ENCODE measurements around the gene GGTLC2.
"Not testable (repeated sequence)": the region's sequence is repeated elsewhere in the genome, so short reads cannot be mapped to it uniquely, and the experiment has no call there.

Gene GGTLC2

GRCh38 chr22:22644314-22644713, at the start of gene GGTLC2:
Gene GGTLC2 (plus strand): TSS chr22:22644614. CDS start chr22:22646346, 1,732 bp downstream.
- not testable (repeated sequence) for H3K4me1 Mint-ChIP-seq; ATAC-seq (ENCODE audit: low read depth); H3K9me3 Mint-ChIP-seq; H3K27ac Mint-ChIP-seq; H3K4me3 Mint-ChIP-seq; DNase-seq (ENCODE audit: low spot score in 2 of 2); H3K27me3 Mint-ChIP-seq; H3K36me3 Mint-ChIP-seq

DNA sequence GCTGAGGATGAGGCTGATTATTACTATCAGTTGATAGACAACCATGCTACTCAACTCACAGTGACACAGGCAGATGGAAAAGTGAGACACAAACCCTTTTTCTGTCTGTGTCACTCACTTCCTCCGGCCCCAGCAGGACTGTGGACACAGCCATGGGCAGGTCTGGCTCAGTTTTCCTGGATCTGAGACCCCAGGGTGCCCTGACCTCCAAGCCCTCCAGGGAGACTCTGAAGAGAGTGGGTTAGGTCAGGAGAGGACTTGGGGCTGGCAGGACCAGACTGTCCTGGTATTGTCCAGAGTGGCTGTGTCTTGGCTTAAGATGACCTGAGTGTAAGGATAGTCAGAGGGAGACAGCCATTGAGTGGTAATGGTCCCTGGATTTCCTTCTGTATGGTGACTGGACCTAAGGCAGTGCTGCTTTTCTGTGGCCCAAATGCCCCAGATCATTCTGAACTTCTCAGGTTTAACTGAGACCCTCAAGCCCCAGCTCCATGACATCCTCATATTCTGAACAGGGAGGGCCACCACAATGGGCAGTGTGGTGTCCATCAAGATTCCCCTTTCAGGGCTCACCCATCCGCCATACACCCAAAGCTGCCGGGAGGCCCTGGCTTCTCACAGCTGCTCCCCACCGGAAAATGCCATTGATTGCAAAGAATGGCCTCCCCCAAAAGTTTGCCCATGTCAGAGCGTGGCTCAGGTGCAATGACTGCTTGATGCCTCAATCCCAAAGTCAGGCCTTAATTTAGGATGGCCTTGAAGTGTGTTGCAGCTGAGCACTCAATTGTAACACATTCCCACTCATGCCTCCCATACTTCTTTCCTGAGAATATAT, 49.2 kb upstream of the GGTLC2 start:
- peaks cover 13% of the 10 kb centered on the region for H3K4me1 Mint-ChIP-seq
- no peaks in the 10 kb centered on the region for H3K27me3 Mint-ChIP-seq
- DNase-seq (ENCODE audit: low spot score in 2 of 2) (no peak), ATAC-seq (ENCODE audit: low read depth) (no peak)
- H3K4me3 Mint-ChIP-seq = no peak overlapping the region
- H3K36me3 Mint-ChIP-seq = no peaks in the 10 kb centered on the region
- H3K9me3 Mint-ChIP-seq = no peaks in the 10 kb centered on the region
- H3K27ac Mint-ChIP-seq = no peak overlapping the region

GRCh38 chr22:22598144-22598543, 46.3 kb upstream of the GGTLC2 start:
- peaks cover 2% of the 10 kb centered on the region for H3K9me3 Mint-ChIP-seq
- DNase-seq (ENCODE audit: low spot score in 2 of 2) (no peak), ATAC-seq (ENCODE audit: low read depth) (no peak)
- no peaks in the 10 kb centered on the region for H3K27me3 Mint-ChIP-seq
- no peak overlapping the region for H3K4me3 Mint-ChIP-seq
- peaks cover 13% of the 10 kb centered on the region for H3K4me1 Mint-ChIP-seq
- H3K36me3 Mint-ChIP-seq = peaks cover 2% of the 10 kb centered on the region
- H3K27ac Mint-ChIP-seq = no peak overlapping the region

DNA sequence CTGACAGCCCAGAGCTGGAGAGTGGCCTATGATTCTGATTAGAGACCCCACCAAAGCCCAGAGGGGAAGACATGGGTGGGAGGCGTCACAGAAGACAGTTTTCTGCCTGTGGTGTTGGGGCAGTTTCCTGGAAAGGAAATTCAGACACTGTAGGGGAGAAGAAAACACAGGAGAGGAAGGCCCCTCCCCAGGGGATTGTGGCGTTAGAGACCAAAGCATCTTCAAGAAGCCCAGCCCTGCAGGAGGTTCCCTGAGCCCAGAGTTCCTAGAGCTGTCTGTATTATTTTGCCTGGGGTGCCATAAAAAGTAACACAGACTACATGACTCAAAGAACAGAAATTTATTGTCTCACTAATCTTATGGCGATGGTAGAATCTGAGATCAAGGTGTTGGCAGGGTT, 45.2 kb upstream of the GGTLC2 start:
- no peak overlapping the region for H3K4me3 Mint-ChIP-seq
- H3K4me1 Mint-ChIP-seq = peaks cover 11% of the 10 kb centered on the region
- H3K36me3 Mint-ChIP-seq = peaks cover 4% of the 10 kb centered on the region
- peak overlapping the region; percentile 14 for H3K27ac Mint-ChIP-seq
- H3K9me3 Mint-ChIP-seq = peaks cover 2% of the 10 kb centered on the region
- no peak for DNase-seq (ENCODE audit: low spot score in 2 of 2)
- no peak for ATAC-seq (ENCODE audit: low read depth)
- no peaks in the 10 kb centered on the region for H3K27me3 Mint-ChIP-seq

- no peaks in the 10 kb centered on the region for H3K27me3 Mint-ChIP-seq
- H3K4me3 Mint-ChIP-seq = no peak overlapping the region
- no peak overlapping the region for H3K27ac Mint-ChIP-seq
- DNase-seq (ENCODE audit: low spot score in 2 of 2) (no peak), ATAC-seq (ENCODE audit: low read depth) (no peak)
- H3K36me3 Mint-ChIP-seq = peaks cover 4% of the 10 kb centered on the region
- H3K4me1 Mint-ChIP-seq = peaks cover 22% of the 10 kb centered on the region
- peaks cover 2% of the 10 kb centered on the region for H3K9me3 Mint-ChIP-seq
Measured at GRCh38 chr22:22600531-22601261, 43.7 kb upstream of the GGTLC2 start.

GRCh38 chr22:22603470-22603947, 40.9 kb upstream of the GGTLC2 start:
- Mint-ChIP-seq H3K9me3 (peaks cover 2% of the 10 kb centered on the region), H3K4me3 (peak overlapping the region; percentile 14), H3K27me3 (peaks cover 2% of the 10 kb centered on the region), H3K27ac (no peak overlapping the region), H3K36me3 (peaks cover 4% of the 10 kb centered on the region), H3K4me1 (peaks cover 22% of the 10 kb centered on the region)
- ATAC-seq (ENCODE audit: low read depth) (no peak), DNase-seq (ENCODE audit: low spot score in 2 of 2) (no peak)

DNA sequence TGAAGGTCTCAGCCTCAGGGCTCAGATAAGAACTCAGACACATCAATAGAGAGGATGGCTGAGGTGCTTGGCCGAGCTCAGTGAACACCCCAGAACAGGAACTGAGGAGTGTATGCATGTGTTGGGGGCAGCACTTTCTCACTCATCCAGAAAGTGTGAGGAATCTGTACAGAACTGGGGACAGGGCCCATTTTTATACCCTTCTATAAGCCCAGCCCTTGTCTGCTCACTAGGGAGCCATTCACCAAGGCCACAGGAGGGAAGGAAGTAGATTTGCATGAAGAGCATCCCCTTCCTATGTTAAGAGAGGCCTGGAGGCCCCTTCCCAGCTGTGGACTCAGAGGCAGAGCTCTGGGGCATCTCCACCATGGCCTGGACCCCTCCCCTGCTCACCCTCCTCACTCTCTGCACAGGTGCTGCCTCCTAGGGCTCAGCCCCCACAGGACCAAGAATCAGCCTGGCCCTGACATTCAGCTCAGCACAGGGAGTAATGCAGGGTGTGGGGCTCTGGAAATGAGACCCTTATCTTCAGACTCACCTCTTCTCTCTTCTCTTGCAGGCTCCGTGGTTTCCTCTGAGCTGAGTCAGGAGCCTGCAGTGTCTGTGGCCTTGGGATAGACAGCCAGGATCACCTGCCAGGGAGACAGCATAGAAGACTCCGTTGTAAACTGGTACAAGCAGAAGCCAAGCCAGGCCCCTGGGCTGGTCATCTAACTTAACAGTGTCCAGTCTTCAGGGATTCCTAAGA, 39.9 kb upstream of the GGTLC2 start:
- peak overlapping the region; percentile 69 for H3K27ac Mint-ChIP-seq
- no peak for DNase-seq (ENCODE audit: low spot score in 2 of 2)
- ATAC-seq (ENCODE audit: low read depth) = peak; percentile 65
- H3K27me3 Mint-ChIP-seq = peaks cover 3% of the 10 kb centered on the region
- H3K4me3 Mint-ChIP-seq = peak overlapping the region; percentile 21
- H3K9me3 Mint-ChIP-seq = peaks cover 2% of the 10 kb centered on the region
- peaks cover 15% of the 10 kb centered on the region for H3K4me1 Mint-ChIP-seq
- peaks cover 6% of the 10 kb centered on the region for H3K36me3 Mint-ChIP-seq

- peak in 1 of 2 donors; percentile 21 for DNase-seq (ENCODE audit: low spot score in 2 of 2)
- H3K27ac Mint-ChIP-seq = peak overlapping the region; percentile 69
- H3K4me1 Mint-ChIP-seq = peaks cover 15% of the 10 kb centered on the region
- H3K27me3 Mint-ChIP-seq = peaks cover 3% of the 10 kb centered on the region
- peak overlapping the region; percentile 21 for H3K4me3 Mint-ChIP-seq
- H3K36me3 Mint-ChIP-seq = peaks cover 6% of the 10 kb centered on the region
- H3K9me3 Mint-ChIP-seq = peaks cover 2% of the 10 kb centered on the region
- peak; percentile 88 for ATAC-seq (ENCODE audit: low read depth)
Measured at GRCh38 chr22:22605074-22605404, 39.4 kb upstream of the GGTLC2 start.

DNA sequence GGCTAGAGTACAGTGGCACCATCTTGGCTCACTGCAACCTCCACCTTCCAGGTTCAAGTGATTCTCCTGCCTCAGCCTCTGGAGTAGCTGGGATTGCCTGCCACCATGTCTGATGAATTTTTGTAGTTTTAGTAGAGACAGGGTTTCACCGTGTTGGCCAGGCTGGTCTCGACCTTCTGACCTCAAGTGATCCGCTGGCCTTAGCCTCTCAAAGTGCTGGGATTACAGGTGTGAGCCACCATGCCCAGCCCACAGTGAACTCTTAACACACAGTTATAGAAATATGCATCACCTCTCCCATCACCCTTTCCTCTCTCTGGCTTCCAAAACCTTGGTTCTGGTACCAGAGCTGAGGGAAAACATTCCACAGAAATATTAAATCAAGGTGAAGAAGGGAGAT, 36.4 kb upstream of the GGTLC2 start:
- H3K27me3 Mint-ChIP-seq; ATAC-seq (ENCODE audit: low read depth); H3K9me3 Mint-ChIP-seq; H3K27ac Mint-ChIP-seq; H3K36me3 Mint-ChIP-seq; DNase-seq (ENCODE audit: low spot score in 2 of 2); H3K4me3 Mint-ChIP-seq: not testable (repeated sequence)
- H3K4me1 Mint-ChIP-seq = peaks cover 15% of the 10 kb centered on the region

- ATAC-seq (ENCODE audit: low read depth) = no peak
- H3K36me3 Mint-ChIP-seq = peaks cover 2% of the 10 kb centered on the region
- H3K4me1 Mint-ChIP-seq = peaks cover 11% of the 10 kb centered on the region
- H3K27me3 Mint-ChIP-seq = peaks cover 6% of the 10 kb centered on the region
- H3K4me3 Mint-ChIP-seq = no peak overlapping the region
- no peak for DNase-seq (ENCODE audit: low spot score in 2 of 2)
- no peak overlapping the region for H3K27ac Mint-ChIP-seq
- H3K9me3 Mint-ChIP-seq = no peaks in the 10 kb centered on the region
Measured at GRCh38 chr22:22609291-22609690, 35.1 kb upstream of the GGTLC2 start.

GRCh38 chr22:22612516-22612915, 31.9 kb upstream of the GGTLC2 start:
- no peak for DNase-seq (ENCODE audit: low spot score in 2 of 2)
- peaks cover 3% of the 10 kb centered on the region for H3K36me3 Mint-ChIP-seq
- peaks cover 10% of the 10 kb centered on the region for H3K4me1 Mint-ChIP-seq
- H3K9me3 Mint-ChIP-seq = peaks cover 1% of the 10 kb centered on the region
- peak overlapping the region; percentile 43 for H3K27ac Mint-ChIP-seq
- no peak for ATAC-seq (ENCODE audit: low read depth)
- H3K4me3 Mint-ChIP-seq = no peak overlapping the region
- peaks cover 8% of the 10 kb centered on the region for H3K27me3 Mint-ChIP-seq

- H3K36me3 Mint-ChIP-seq = peaks cover 1% of the 10 kb centered on the region
- no peak for ATAC-seq (ENCODE audit: low read depth)
Measured at GRCh38 chr22:22614065-22614464, 30.3 kb upstream of the GGTLC2 start.

GRCh38 chr22:22616636-22617035, 27.8 kb upstream of the GGTLC2 start:
- DNase-seq (ENCODE audit: low spot score in 2 of 2) = peak; percentile 34 to 54
- H3K4me3 Mint-ChIP-seq = peak overlapping the region; percentile 33

More at GRCh38 chr22:22614065-22614464, 30.3 kb upstream of the GGTLC2 start:
- H3K4me3 Mint-ChIP-seq = no peak overlapping the region
- H3K4me1 Mint-ChIP-seq = peaks cover 10% of the 10 kb centered on the region
- H3K9me3 Mint-ChIP-seq = peaks cover 1% of the 10 kb centered on the region
- H3K27me3 Mint-ChIP-seq = peaks cover 5% of the 10 kb centered on the region
- no peak for DNase-seq (ENCODE audit: low spot score in 2 of 2)
- peak overlapping the region; percentile 73 for H3K27ac Mint-ChIP-seq

GRCh38 chr22:22618448-22618847, 26.0 kb upstream of the GGTLC2 start:
- peak overlapping the region; percentile 94 for H3K27ac Mint-ChIP-seq
- H3K27me3 Mint-ChIP-seq = peaks cover 2% of the 10 kb centered on the region
- H3K36me3 Mint-ChIP-seq = peaks cover 1% of the 10 kb centered on the region
- H3K4me1 Mint-ChIP-seq = peaks cover 10% of the 10 kb centered on the region
- no peak for DNase-seq (ENCODE audit: low spot score in 2 of 2)
- no peak overlapping the region for H3K4me3 Mint-ChIP-seq
- peaks cover 1% of the 10 kb centered on the region for H3K9me3 Mint-ChIP-seq
- ATAC-seq (ENCODE audit: low read depth) = no peak

More at GRCh38 chr22:22616636-22617035, 27.8 kb upstream of the GGTLC2 start:
- peaks cover 1% of the 10 kb centered on the region for H3K9me3 Mint-ChIP-seq
- H3K27ac Mint-ChIP-seq = peak overlapping the region; percentile 94
- H3K4me1 Mint-ChIP-seq = peaks cover 10% of the 10 kb centered on the region
- H3K36me3 Mint-ChIP-seq = peaks cover 1% of the 10 kb centered on the region
- H3K27me3 Mint-ChIP-seq = peaks cover 2% of the 10 kb centered on the region
- peak; percentile 95 for ATAC-seq (ENCODE audit: low read depth)
